Fibroblast of pulmonary artery (primary cell): ENCODE data around the gene MYLK.

ENCODE experiments used
- DNase-seq: peaks from one replicate; pipeline ENCODE4 v3.0.0-alpha.2; 2010; ENCODE audit warnings: low read depth
- H3K4me3 ChIP-seq: replicated peaks from 2 replicates; pipeline ENCODE4 v1.5.1; 2011; ENCODE audit warnings: low read depth, mild to moderate bottlenecking, control low read depth, low read length, moderate library complexity
- CTCF ChIP-seq: IDR thresholded peaks from 2 replicates; pipeline ENCODE4 v1.5.1; 2011; ENCODE audit warnings: mild to moderate bottlenecking, control low read depth, low read length, inconsistent platforms; ENCODE audit errors: missing control alignments

MYLK gene

DNA sequence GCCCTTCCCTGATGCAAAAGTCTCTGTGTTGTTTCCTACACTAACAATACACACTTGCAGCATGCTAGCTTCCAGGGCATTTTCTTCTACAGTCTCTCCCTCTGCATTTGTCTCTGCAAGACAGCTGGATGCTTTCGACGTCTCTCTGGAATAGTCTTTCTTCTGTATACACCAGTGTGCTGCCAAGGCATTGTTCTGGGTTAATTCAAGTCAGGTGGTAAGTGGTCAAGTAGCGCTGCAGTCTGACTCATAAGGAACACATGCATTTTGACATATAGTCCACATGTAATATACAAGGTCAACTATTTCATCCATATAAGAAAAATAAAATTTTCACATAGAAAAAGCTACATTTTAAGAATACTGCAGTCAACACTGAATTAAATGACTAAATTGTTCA lies 92.7 kb downstream of the MYLK start:
- no peak overlapping the region for H3K4me3 ChIP-seq
- TF ChIP-seq CTCF, result no peak
- DNase-seq, result peak; percentile 94

- no peak for DNase-seq
- TF ChIP-seq CTCF, result no peak
- H3K4me3 ChIP-seq, result no peak overlapping the region
These were observed 93.1 kb downstream of the MYLK start for GRCh38 chr3:123791073-123791370.

- no peak overlapping the region for H3K4me3 ChIP-seq
- no peak for DNase-seq
- TF ChIP-seq CTCF, result no peak
These were observed 93.7 kb downstream of the MYLK start for GRCh38 chr3:123790254-123791072.

DNA sequence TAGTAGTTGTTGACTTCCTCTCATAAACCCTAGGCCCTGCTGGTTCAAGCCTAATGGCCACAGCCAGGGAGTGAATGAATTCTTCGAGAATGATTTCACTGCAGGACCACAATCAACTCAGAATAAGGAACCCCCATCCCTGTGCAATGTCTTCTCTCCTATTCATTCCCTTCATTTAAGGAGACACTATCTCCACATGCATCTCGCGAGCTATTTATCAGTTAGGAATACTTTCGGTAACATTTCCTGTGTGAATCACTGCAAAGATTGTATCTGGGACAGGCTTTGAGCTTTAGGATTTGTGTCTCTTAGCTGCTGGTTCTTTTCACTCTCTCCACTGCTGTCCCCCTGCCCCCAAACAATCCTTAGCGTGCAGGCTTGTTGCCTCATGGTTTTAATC lies 94.4 kb downstream of the MYLK start:
- no peak overlapping the region for H3K4me3 ChIP-seq
- DNase-seq, result no peak

DNA sequence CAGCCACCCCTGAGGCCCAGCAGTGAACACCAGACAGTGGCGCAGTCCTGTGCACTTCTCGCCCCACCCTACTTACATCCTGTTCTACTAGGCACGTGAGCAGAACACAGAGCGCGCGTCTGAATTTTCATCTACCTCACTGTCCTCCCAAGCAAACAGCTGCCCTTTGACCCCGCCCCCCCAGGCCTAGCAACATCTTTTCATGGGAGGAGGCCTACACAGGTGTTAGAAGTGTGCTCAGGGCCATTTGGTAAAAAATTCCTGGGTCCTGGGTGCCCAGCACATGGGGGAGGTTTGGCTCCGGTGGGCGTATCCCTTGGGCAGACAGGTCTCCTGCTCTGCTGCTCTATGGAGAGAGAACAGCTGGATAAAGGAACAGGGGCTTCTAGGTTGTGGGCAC lies 95.0 kb downstream of the MYLK start:
- no peak for TF ChIP-seq CTCF
- no peak for DNase-seq
- no peak overlapping the region for H3K4me3 ChIP-seq

More for the DNA sequence above, 94.4 kb downstream of the MYLK start:
- no peak for TF ChIP-seq CTCF

DNA sequence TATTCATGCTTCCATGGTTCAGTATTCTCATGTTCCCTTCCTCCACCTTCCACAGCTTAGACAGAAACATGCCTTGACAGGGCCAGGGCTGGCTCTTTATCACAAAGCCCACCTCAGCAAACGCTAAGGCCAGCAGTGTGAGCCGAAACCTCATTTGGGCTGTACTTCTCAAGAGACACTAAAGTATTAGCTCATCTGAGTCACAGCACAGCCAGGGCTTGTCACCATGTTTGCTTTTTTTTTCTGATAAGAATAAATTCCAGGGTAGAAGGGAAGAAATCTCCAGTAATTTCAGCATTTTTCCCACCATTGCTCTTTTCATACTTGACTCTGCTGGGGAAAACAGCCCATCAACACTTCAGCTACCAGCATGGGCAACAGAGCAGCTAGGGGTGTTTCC lies 95.4 kb downstream of the MYLK start:
- TF ChIP-seq CTCF, result no peak
- H3K4me3 ChIP-seq, result no peak overlapping the region
- DNase-seq, result no peak

- no peak for TF ChIP-seq CTCF
- H3K4me3 ChIP-seq, result no peak overlapping the region
- DNase-seq, result no peak
These were observed 97.0 kb downstream of the MYLK start for GRCh38 chr3:123787133-123787532.
